SK-N-SH treated with all-trans-retinoic acid at 6 μM for 48 hours (cell line): Measurements from ENCODE around the gene TNK1.

Experiments used
- ATAC-seq: fragments of 200-7000 bp; cut with Tn5 transposase; 3 replicates; pipeline ENCODE4 v1.9.1; 2020; ENCODE audit warnings: mild to moderate bottlenecking, moderate library complexity
- BACH2 ChIP-seq: fragments of 250-450 bp; sonication (Bioruptor Pico); IDR thresholded peaks from 2 replicates; pipeline ENCODE4 v1.9.0; 2021; ENCODE audit warnings: mild to moderate bottlenecking, borderline replicate concordance
- CREB5 ChIP-seq: fragments of 250-450 bp; sonication (Bioruptor Pico); IDR thresholded peaks from 2 replicates; pipeline ENCODE4 v1.5.1; 2020; ENCODE audit warnings: low read depth, mild to moderate bottlenecking, moderate library complexity
- ESRRG ChIP-seq: fragments of 250-450 bp; sonication (Bioruptor Pico); IDR thresholded peaks from 2 replicates; pipeline ENCODE4 v1.6.1; 2021; ENCODE audit warnings: mild to moderate bottlenecking
- GLIS3 ChIP-seq: fragments of 250-450 bp; sonication (Bioruptor Pico); IDR thresholded peaks from 2 replicates; pipeline ENCODE4 v1.5.0; 2020; ENCODE audit warnings: mild to moderate bottlenecking, moderate library complexity
- ISL1 ChIP-seq: fragments of 250-450 bp; sonication (Bioruptor Pico); IDR thresholded peaks from 2 replicates; pipeline ENCODE4 v2.1.2; 2022; ENCODE audit warnings: mild to moderate bottlenecking, moderate library complexity
- OSR1 ChIP-seq: fragments of 250-450 bp; sonication (Bioruptor Pico); IDR thresholded peaks from 2 replicates; pipeline ENCODE4 v1.8.0; 2022; ENCODE audit warnings: moderate library complexity, mild to moderate bottlenecking, inconsistent platforms
- POU6F1 ChIP-seq: fragments of 250-450 bp; sonication (Bioruptor Pico); IDR thresholded peaks from 2 replicates; pipeline ENCODE4 v1.8.0; 2021; ENCODE audit warnings: low read depth, mild to moderate bottlenecking, moderate library complexity, borderline replicate concordance
- PPARA ChIP-seq: fragments of 250-450 bp; sonication (Bioruptor Pico); IDR thresholded peaks from 2 replicates; pipeline ENCODE4 v1.5.0; 2020; ENCODE audit warnings: mild to moderate bottlenecking, borderline replicate concordance
- RARB ChIP-seq: fragments of 250-450 bp; sonication (Bioruptor Pico); IDR thresholded peaks from 2 replicates; pipeline ENCODE4 v1.8.0; 2021; ENCODE audit warnings: mild to moderate bottlenecking, moderate library complexity
- SNAI2 ChIP-seq: fragments of 250-450 bp; sonication (Bioruptor Pico); IDR thresholded peaks from 2 replicates; pipeline ENCODE4 v1.5.0; 2020; ENCODE audit warnings: mild to moderate bottlenecking, moderate library complexity
- TCF4 ChIP-seq: fragments of 250-450 bp; sonication (Bioruptor Pico); IDR thresholded peaks from 2 replicates; pipeline ENCODE4 v1.8.0; 2021; ENCODE audit warnings: mild to moderate bottlenecking, moderate library complexity, borderline replicate concordance
- ZC3H10 ChIP-seq: fragments of 250-450 bp; sonication (Bioruptor Pico); IDR thresholded peaks from 2 replicates; pipeline ENCODE4 v1.5.1; 2021; ENCODE audit warnings: mild to moderate bottlenecking, moderate library complexity
- ZFP3 ChIP-seq: fragments of 250-450 bp; sonication (Bioruptor Pico); IDR thresholded peaks from 2 replicates; pipeline ENCODE4 v1.5.0; 2020; ENCODE audit warnings: mild to moderate bottlenecking, moderate library complexity
- ZFP30 ChIP-seq: fragments of 450-650 bp; formaldehyde crosslinking; IDR thresholded peaks from 2 replicates; pipeline ENCODE4 v1.5.0; 2022; ENCODE audit warnings: mild to moderate bottlenecking, moderate library complexity
- ZNF565 ChIP-seq: fragments of 450-650 bp; formaldehyde crosslinking; conservative IDR thresholded peaks from 2 replicates; pipeline ENCODE4 v1.5.0; 2020; ENCODE audit warnings: low read depth, mild to moderate bottlenecking, moderate library complexity
- ZNF8 ChIP-seq: fragments of 450-650 bp; formaldehyde crosslinking; IDR thresholded peaks from 2 replicates; pipeline ENCODE4 v1.5.0; 2020; ENCODE audit warnings: mild to moderate bottlenecking, moderate library complexity
- TF ChIP-seq, protein P1 (sequence below): fragments of 250-450 bp; sonication (Bioruptor Pico); IDR thresholded peaks from 2 replicates; pipeline ENCODE4 v1.5.1; 2021; ENCODE audit warnings: mild to moderate bottlenecking, moderate library complexity
- TF ChIP-seq, protein P2 (sequence below): fragments of 250-450 bp; sonication (Bioruptor Pico); IDR thresholded peaks from 2 replicates; pipeline ENCODE4 v1.5.0; 2020; ENCODE audit warnings: mild to moderate bottlenecking, moderate library complexity
- TF ChIP-seq, protein P3 (sequence below): fragments of 250-450 bp; sonication (Bioruptor Pico); IDR thresholded peaks from 2 replicates; pipeline ENCODE4 v1.8.0; 2020; ENCODE audit warnings: mild to moderate bottlenecking, moderate library complexity, borderline replicate concordance

Gene TNK1

GRCh38 chr17:7437369-7437863 lies 56.5 kb downstream of the TNK1 start:
- no peak for ATAC-seq
- TF ChIP-seq, protein P1, sequence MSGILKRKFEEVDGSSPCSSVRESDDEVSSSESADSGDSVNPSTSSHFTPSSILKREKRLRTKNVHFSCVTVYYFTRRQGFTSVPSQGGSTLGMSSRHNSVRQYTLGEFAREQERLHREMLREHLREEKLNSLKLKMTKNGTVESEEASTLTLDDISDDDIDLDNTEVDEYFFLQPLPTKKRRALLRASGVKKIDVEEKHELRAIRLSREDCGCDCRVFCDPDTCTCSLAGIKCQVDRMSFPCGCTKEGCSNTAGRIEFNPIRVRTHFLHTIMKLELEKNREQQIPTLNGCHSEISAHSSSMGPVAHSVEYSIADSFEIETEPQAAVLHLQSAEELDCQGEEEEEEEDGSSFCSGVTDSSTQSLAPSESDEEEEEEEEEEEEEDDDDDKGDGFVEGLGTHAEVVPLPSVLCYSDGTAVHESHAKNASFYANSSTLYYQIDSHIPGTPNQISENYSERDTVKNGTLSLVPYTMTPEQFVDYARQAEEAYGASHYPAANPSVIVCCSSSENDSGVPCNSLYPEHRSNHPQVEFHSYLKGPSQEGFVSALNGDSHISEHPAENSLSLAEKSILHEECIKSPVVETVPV = no peak
- TF ChIP-seq ISL1 (CRISPR knock-in tag) (no peak), ZFP3 (CRISPR knock-in tag) (no peak)
- TF ChIP-seq, all 23 proteins: peak for 0

DNA sequence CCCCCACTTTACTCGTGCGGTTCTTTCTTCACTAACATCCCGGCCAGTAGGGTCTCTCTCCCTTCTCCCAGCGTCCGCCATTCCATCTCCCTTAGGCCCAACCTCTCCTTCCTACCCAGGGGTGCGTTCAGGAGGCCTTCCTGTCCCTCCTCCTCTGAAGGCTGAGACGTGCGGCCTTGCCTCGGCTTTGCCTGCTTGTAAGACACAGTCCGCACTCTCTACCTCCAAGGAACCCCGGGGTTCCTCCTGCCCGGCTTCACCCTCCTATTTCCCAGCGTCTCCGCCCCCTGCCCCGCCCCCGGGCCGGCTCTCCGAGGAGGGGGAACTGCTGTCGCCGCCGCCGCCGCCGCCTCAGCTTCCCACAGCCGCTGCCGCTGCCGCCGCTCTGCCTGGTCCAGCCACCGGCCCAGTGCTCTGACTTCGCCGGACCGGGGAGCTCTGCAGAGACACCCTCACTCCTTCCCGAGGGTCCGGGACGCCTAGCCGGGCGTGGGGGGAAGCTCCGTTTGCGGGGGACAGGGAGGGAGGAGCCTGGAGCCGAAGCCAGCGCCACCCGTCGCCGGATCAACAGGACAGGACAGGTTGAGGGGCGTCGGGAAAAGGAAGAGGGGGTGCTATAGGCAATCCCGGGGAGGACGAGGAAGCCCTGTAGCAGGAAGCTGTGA lies 57.2 kb downstream of the TNK1 start:
- ATAC-seq = no peak
- no peak for TF ChIP-seq ISL1 (CRISPR knock-in tag)
- TF ChIP-seq, protein P2, sequence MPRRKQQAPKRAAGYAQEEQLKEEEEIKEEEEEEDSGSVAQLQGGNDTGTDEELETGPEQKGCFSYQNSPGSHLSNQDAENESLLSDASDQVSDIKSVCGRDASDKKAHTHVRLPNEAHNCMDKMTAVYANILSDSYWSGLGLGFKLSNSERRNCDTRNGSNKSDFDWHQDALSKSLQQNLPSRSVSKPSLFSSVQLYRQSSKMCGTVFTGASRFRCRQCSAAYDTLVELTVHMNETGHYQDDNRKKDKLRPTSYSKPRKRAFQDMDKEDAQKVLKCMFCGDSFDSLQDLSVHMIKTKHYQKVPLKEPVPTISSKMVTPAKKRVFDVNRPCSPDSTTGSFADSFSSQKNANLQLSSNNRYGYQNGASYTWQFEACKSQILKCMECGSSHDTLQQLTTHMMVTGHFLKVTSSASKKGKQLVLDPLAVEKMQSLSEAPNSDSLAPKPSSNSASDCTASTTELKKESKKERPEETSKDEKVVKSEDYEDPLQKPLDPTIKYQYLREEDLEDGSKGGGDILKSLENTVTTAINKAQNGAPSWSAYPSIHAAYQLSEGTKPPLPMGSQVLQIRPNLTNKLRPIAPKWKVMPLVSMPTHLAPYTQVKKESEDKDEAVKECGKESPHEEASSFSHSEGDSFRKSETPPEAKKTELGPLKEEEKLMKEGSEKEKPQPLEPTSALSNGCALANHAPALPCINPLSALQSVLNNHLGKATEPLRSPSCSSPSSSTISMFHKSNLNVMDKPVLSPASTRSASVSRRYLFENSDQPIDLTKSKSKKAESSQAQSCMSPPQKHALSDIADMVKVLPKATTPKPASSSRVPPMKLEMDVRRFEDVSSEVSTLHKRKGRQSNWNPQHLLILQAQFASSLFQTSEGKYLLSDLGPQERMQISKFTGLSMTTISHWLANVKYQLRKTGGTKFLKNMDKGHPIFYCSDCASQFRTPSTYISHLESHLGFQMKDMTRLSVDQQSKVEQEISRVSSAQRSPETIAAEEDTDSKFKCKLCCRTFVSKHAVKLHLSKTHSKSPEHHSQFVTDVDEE (CRISPR knock-in tag) = no peak
- TF ChIP-seq SNAI2 = no peak
- no peak for TF ChIP-seq BACH2 (CRISPR knock-in tag)
- TF ChIP-seq GLIS3 (CRISPR knock-in tag) = no peak
- no peak for TF ChIP-seq PPARA (CRISPR knock-in tag)
- no peak for TF ChIP-seq ZC3H10 (CRISPR knock-in tag)
- no peak for TF ChIP-seq RARB
- no peak for TF ChIP-seq ZNF565 (CRISPR knock-in tag)
- no peak for TF ChIP-seq ZNF8
- TF ChIP-seq POU6F1 (CRISPR knock-in tag) = no peak
- TF ChIP-seq ZFP3 (CRISPR knock-in tag) = no peak
- TF ChIP-seq OSR1 (CRISPR knock-in tag) = no peak
- TF ChIP-seq, protein P3, sequence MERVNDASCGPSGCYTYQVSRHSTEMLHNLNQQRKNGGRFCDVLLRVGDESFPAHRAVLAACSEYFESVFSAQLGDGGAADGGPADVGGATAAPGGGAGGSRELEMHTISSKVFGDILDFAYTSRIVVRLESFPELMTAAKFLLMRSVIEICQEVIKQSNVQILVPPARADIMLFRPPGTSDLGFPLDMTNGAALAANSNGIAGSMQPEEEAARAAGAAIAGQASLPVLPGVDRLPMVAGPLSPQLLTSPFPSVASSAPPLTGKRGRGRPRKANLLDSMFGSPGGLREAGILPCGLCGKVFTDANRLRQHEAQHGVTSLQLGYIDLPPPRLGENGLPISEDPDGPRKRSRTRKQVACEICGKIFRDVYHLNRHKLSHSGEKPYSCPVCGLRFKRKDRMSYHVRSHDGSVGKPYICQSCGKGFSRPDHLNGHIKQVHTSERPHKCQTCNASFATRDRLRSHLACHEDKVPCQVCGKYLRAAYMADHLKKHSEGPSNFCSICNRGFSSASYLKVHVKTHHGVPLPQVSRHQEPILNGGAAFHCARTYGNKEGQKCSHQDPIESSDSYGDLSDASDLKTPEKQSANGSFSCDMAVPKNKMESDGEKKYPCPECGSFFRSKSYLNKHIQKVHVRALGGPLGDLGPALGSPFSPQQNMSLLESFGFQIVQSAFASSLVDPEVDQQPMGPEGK (CRISPR knock-in tag) = no peak
- TF ChIP-seq ZFP30 (CRISPR knock-in tag) = no peak
- no peak for TF ChIP-seq CREB5 (CRISPR knock-in tag)
- TF ChIP-seq ESRRG (CRISPR knock-in tag) = no peak
- TF ChIP-seq TCF4 (CRISPR knock-in tag) = no peak
- TF ChIP-seq, protein P1 = no peak
